ENCODE results near the gene DNAH2. TPM values are rescaled to one million over a fixed set of nuclear protein-coding genes. Genes with fewer than 3 reads are reported as not detected.

DNAH2 gene
- total and polyA plus RNA-seq, 2 of the 8 experiments (the other 6 are each of a cell fraction or from before 2014, with no cell fraction given) = 0.13 to 0.18 TPM

- Histone ChIP-seq H3K4me1 (replicated peaks in 1 of 4; ENCODE audit: control insufficient read depth in 3 of 4, insufficient read depth in 4 of 4, low read length in 3 of 4) (peaks cover 0 to 30% (median 26%) of the 10 kb centered on the region in 4 experiments; a peak in 6 of 7 replicates), H3K14ac (ENCODE audit: insufficient read length) (no peak within 1 kb of the TSS), H3K79me2 (ENCODE audit: control insufficient read depth in 1 of 2, insufficient read depth in 2 of 2, low read length in 2 of 2) (peaks cover 0 to 5% of the 10 kb centered on the region in 2 experiments; a peak in 1 of 4 replicates), H4K20me1 (replicated peaks in 1 of 2; ENCODE audit: control insufficient read depth in 1 of 2, insufficient read depth in 2 of 2, low read length in 2 of 2) (peaks cover 0 to 18% of the 10 kb centered on the region in 2 experiments), H4K8ac (ENCODE audit: extremely low read depth, insufficient read depth, low read length) (peak within 1 kb of the TSS; percentile 99), H3K23ac (ENCODE audit: insufficient read length) (no peak within 1 kb of the TSS), H4K91ac (replicated peaks; ENCODE audit: insufficient read length, low read length) (peak within 1 kb of the TSS; percentile 96), H3K36me3 (ENCODE audit: control insufficient read depth in 2 of 4, insufficient read depth in 4 of 4, low read length in 3 of 4) (peaks cover 0 to 4% (median 0%) of the 10 kb centered on the region in 4 experiments; a peak in 1 of 8 replicates), H2BK5ac (ENCODE audit: low read depth, low read length) (peak within 1 kb of the TSS; percentile 96), H2BK12ac (ENCODE audit: low read depth, low read length) (peak within 1 kb of the TSS; percentile 93), H3K18ac (ENCODE audit: extremely low read depth, low read length) (peak within 1 kb of the TSS; percentile 100), H2AK5ac (ENCODE audit: low read depth, low read length) (no peak within 1 kb of the TSS; the same call in 1 of the 2 replicates), H3K9me3 (ENCODE audit: insufficient read depth in 2 of 2, low read depth in 1 of 2, low read length in 1 of 2) (no peaks in the 10 kb centered on the region), H3K4me3 (ENCODE audit: extremely low read depth in 1 of 4, insufficient read depth in 2 of 4, low read depth in 3 of 4, low read length in 4 of 4) (peak within 1 kb of the TSS; percentile 70 to 86 (median 80)), H3K9ac (replicated peaks in 1 of 4; ENCODE audit: extremely low read depth in 1 of 4, low read depth in 3 of 4, low read length in 3 of 4) (peak within 1 kb of the TSS; percentile 64 to 95 (median 88)), H4K5ac (ENCODE audit: insufficient read length, low read depth, low read length) (peak within 1 kb of the TSS; percentile 100), H3K27me3 (replicated peaks in 1 of 4; ENCODE audit: control insufficient read depth in 3 of 4, extremely low read depth in 1 of 4, insufficient read depth in 3 of 4, low read length in 3 of 4) (peaks cover 30 to 49% (median 45%) of the 10 kb centered on the region in 4 experiments), H3K79me1 (ENCODE audit: low read depth, low read length) (no peaks in the 10 kb centered on the region), H2BK15ac (ENCODE audit: low read length) (peak within 1 kb of the TSS; percentile 99; the same call in 1 of the 2 replicates), H2BK120ac (replicated peaks; ENCODE audit: low read depth, low read length) (no peak within 1 kb of the TSS), H3K27ac (ENCODE audit: low read depth, low read length) (peak within 1 kb of the TSS; percentile 97), H3K56ac (replicated peaks; ENCODE audit: insufficient read length, low read depth, low read length) (peak within 1 kb of the TSS; percentile 84), H3K4ac (replicated peaks; ENCODE audit: insufficient read length, low read depth, low read length) (peak within 1 kb of the TSS; percentile 93), H3K23me2 (ENCODE audit: low read depth, low read length) (peaks cover 20% of the 10 kb centered on the region), H2BK20ac (ENCODE audit: low read length) (peak within 1 kb of the TSS; percentile 99; the same call in 1 of the 2 replicates), H3K4me2 (ENCODE audit: insufficient read depth in 1 of 2, low read depth in 2 of 2, low read length in 2 of 2) (peak within 1 kb of the TSS; percentile 74 to 97), H2AFZ (ENCODE audit: low read length) (peak within 1 kb of the TSS; percentile 100)
- CTCF ChIA-PET (ENCODE audit: partially characterized antibody) = interaction anchor here (0.5 to 2.7 kb wide), 12 partner anchors 12 to 203 kb away, joined by 3 to 7 read pairs (median 4); no protein-coding TSS in a partner anchor
- 2% methylated on average over 64 of the region's 64 CpGs; no CpG with 5 or more reads in 1 of the 2 experiments for WGBS, 2 experiments (ENCODE audit: extremely low coverage in 1 of 2, insufficient coverage in 1 of 2, insufficient read length in 1 of 2, insufficient replicate concordance in 2 of 2, low coverage in 1 of 2, low lambda C conversion rate in 2 of 2, missing lambda C conversion rate in 1 of 2)
- DNase-seq (ENCODE audit: low read depth in 1 of 2, low spot score in 2 of 2) (peak; percentile 92 to 94), FAIRE-seq (peak; percentile 99)
- POLR2A ChIA-PET (ENCODE audit: partially characterized antibody) = interaction anchor here (0.6 to 3.1 kb wide), 23 partner anchors 9 to 316 kb away, joined by 3 to 34 read pairs (median 3); partner anchors contain the start of genes CNTROB, DNAH2, KDM6B and TRAPPC1
- TF ChIP-seq HDAC6 (IDR thresholded peaks at IDR 0.05; ENCODE audit: low read depth, low read length) (no peak), CREB1 (IDR thresholded peaks at IDR 0.05) (peak; percentile 39; the same call in 1 of the 2 replicates), CBX8 (IDR thresholded peaks at IDR 0.05; ENCODE audit: borderline replicate concordance, low read depth, low read length) (no peak), RNF2 (IDR thresholded peaks at IDR 0.05; ENCODE audit: borderline replicate concordance, low read depth, low read length, missing control alignments, poor library complexity, severe bottlenecking) (no peak), TAF1 (IDR thresholded peaks at IDR 0.05; ENCODE audit: low read depth, low read length) (peak; percentile 53), SIN3A (conservative IDR thresholded peaks at IDR 0.05 in 1 of 2, IDR thresholded peaks at IDR 0.05 in 1 of 2; ENCODE audit: low read depth in 1 of 2, low read length in 2 of 2) (peak; percentile 78 to 83; a peak in 1 of 4 replicates), RXRA (IDR thresholded peaks at IDR 0.05; ENCODE audit: insufficient read depth, low read depth, low read length) (no peak), KDM4A (IDR thresholded peaks at IDR 0.05; ENCODE audit: low read depth, low read length, severe bottlenecking) (peak; percentile 99), ZNF274 (IDR thresholded peaks at IDR 0.05; ENCODE audit: borderline replicate concordance, extremely low read depth, low read length) (no peak), BRCA1 (IDR thresholded peaks at IDR 0.05; ENCODE audit: low read depth, low read length) (peak; percentile 98)
Observed at GRCh38 chr17:7856811-7857712, 139.5 kb downstream of the DNAH2 start, which contains the start of gene NAA38. Gene NAA38, minus strand, starts transcription at chr17:7857559. Its CDS starts 96 bp downstream, at chr17:7857463.
